Suprapubic skin (tissue), 4 donors: ENCODE data around the gene HIRA. TPM values are rescaled to one million over a fixed set of nuclear protein-coding genes. Genes with fewer than 3 reads are reported as not detected.
"Not testable (repeated sequence)": the region's sequence is repeated elsewhere in the genome, so short reads cannot be mapped to it uniquely, and the experiment has no call there.

Source experiments
- DNase-seq, 2 donors: peaks; one replicate each; pipeline ENCODE4 v3.0.0-alpha.2; 2019; ENCODE audit warnings: low spot score in 2 of 2
- H3K27ac ChIP-seq: fragments of 200-600 bp; sonication (generic); one replicate; pipeline ENCODE4 v1.5.1; 2019
- H3K27me3 ChIP-seq: fragments of 200-600 bp; sonication (generic); one replicate; pipeline ENCODE4 v1.5.1; 2019
- H3K36me3 ChIP-seq: fragments of 200-600 bp; sonication (generic); one replicate; pipeline ENCODE4 v1.5.1; 2019
- H3K4me1 ChIP-seq: fragments of 200-600 bp; sonication (generic); one replicate; pipeline ENCODE4 v1.5.1; 2019
- H3K4me3 ChIP-seq: fragments of 200-600 bp; sonication (generic); one replicate; pipeline ENCODE4 v1.5.1; 2019; ENCODE audit warnings: mild to moderate bottlenecking
- H3K9me3 ChIP-seq: fragments of 200-600 bp; sonication (generic); one replicate; pipeline ENCODE4 v1.5.1; 2019
- CTCF ChIP-seq, 2 donors: fragments of 200-600 bp in 1 of 2; fragments of 450-650 bp in 1 of 2; sonication (generic) in 1 of 2; IDR thresholded peaks; one replicate each; pipeline ENCODE4 v1.5.1; 2016 to 2019; ENCODE audit warnings: antibody characterized with exemption in 2 of 2, mild to moderate bottlenecking in 1 of 2, moderate library complexity in 1 of 2
- EP300 ChIP-seq: sonication (generic); formaldehyde crosslinking; IDR thresholded peaks from one replicate; pipeline ENCODE4 v1.6.1; 2017; ENCODE audit warnings: antibody characterized with exemption
- POLR2A ChIP-seq, 2 donors: fragments of 450-650 bp; IDR thresholded peaks; one replicate each; pipeline ENCODE4 v1.6.1; 2017; ENCODE audit warnings: antibody characterized with exemption in 2 of 2, mild to moderate bottlenecking in 2 of 2, moderate library complexity in 2 of 2
- POLR2AphosphoS5 ChIP-seq, 3 donors: sonication (generic); formaldehyde crosslinking; IDR thresholded peaks; one replicate each; pipeline ENCODE4 v1.6.1; 2017; ENCODE audit warnings: antibody characterized with exemption in 3 of 3
- WGBS: methylation state at CpG from one replicate; pipeline ENCODE4 v1.1.5; 2018; 5-methylcytosine and 5-hydroxymethylcytosine counted together
- total RNA-seq, 4 donors: library from RNA; depleted of rRNA; stranded (reverse); fragments of >200 nt; gene quantifications; one replicate each; pipeline ENCODE4 v1.1.0, GENCODE V29; 2016

Gene HIRA
- total RNA-seq, 4 donors from 2014 or later = 17.7 to 25.1 (median 22.5) TPM

- H3K27me3 ChIP-seq = no peaks in the 10 kb centered on the region
- H3K9me3 ChIP-seq = no peaks in the 10 kb centered on the region
- WGBS = 57% methylated on average over 2 of the region's 2 CpGs
- no peak for DNase-seq
- H3K4me3 ChIP-seq = no peak overlapping the region
- H3K27ac ChIP-seq = no peak overlapping the region
- TF ChIP-seq POLR2A (IDR thresholded peaks at IDR 0.05) (no peak), POLR2AphosphoS5 (IDR thresholded peaks at IDR 0.05) (no peak), CTCF (IDR thresholded peaks at IDR 0.05) (no peak), EP300 (no peak)
- peaks cover 30% of the 10 kb centered on the region for H3K4me1 ChIP-seq
- H3K36me3 ChIP-seq = peaks cover 32% of the 10 kb centered on the region
Measured at GRCh38 chr22:19449422-19449767, 17.9 kb upstream of the HIRA start.

DNA sequence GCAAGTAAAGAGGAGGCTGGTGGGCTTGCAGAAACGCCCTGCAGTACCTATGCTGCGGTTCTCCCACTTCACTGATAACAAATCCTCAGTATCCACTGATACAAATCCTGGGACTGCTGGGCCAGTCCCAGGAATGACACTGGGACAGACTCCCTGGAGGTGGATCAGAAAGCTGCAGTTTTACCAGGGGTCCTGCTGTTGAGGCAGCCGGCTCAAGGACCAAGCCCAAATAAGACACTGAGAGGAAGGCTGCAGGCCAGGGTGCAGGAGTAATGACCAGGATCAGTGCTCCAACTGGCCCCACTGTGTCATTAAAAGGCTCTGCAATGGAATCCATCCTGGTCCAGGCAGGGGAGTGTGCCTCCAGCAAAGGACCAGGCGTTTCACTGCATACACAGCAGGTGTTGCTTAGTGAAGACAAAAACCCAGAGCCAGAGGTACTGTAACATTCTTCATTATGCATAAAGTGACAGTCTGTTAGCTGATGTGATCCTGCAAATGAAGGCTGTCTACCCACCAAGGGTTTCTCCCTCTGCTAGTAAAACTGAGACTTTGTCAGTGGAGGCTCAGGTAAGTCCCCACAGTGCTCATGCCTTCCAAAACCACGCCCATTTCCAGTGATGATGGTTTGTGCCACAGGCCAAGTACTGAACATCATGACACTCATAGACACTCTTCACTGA, 17.3 kb upstream of the HIRA start:
- H3K27ac ChIP-seq = no peak overlapping the region
- DNase-seq = no peak

GRCh38 chr22:19448076-19448607, 16.6 kb upstream of the HIRA start:
- H3K27me3 ChIP-seq = no peaks in the 10 kb centered on the region
- H3K27ac ChIP-seq = peak overlapping the region; percentile 93
- no peak for DNase-seq
- peaks cover 30% of the 10 kb centered on the region for H3K4me1 ChIP-seq
- 15% methylated on average over 11 of the region's 14 CpGs for WGBS
- H3K4me3 ChIP-seq = peak overlapping the region; percentile 67
- H3K9me3 ChIP-seq = no peaks in the 10 kb centered on the region
- no peak for TF ChIP-seq POLR2A (IDR thresholded peaks at IDR 0.05)
- peaks cover 32% of the 10 kb centered on the region for H3K36me3 ChIP-seq

More for the DNA sequence above, 17.3 kb upstream of the HIRA start:
- Histone ChIP-seq H3K27me3 (no peaks in the 10 kb centered on the region), H3K9me3 (no peaks in the 10 kb centered on the region), H3K4me3 (no peak overlapping the region), H3K4me1 (peaks cover 30% of the 10 kb centered on the region), H3K36me3 (peaks cover 32% of the 10 kb centered on the region)
- 60% methylated on average over 4 of the region's 5 CpGs for WGBS
- TF ChIP-seq POLR2AphosphoS5 (IDR thresholded peaks at IDR 0.05) (no peak), CTCF (IDR thresholded peaks at IDR 0.05) (no peak), EP300 (no peak), POLR2A (IDR thresholded peaks at IDR 0.05) (no peak)

GRCh38 chr22:19447330-19448075, 16.0 kb upstream of the HIRA start, which contains the start of gene C22orf39:
TSS of gene C22orf39 (minus strand) at chr22:19447711. CDS start at chr22:19447688, 23 bp downstream.
- peaks cover 30% of the 10 kb centered on the region for H3K4me1 ChIP-seq
- H3K36me3 ChIP-seq = peaks cover 26% of the 10 kb centered on the region
- H3K27ac ChIP-seq = peak within 1 kb of the TSS; percentile 93
- WGBS = 0% methylated on average over 46 of the region's 92 CpGs
- peak within 1 kb of the TSS; percentile 67 for H3K4me3 ChIP-seq
- no peaks in the 10 kb centered on the region for H3K27me3 ChIP-seq
- DNase-seq = peak; percentile 94
- TF ChIP-seq POLR2AphosphoS5 (IDR thresholded peaks at IDR 0.05) = peak in 1 of 3 donors; percentile 1
- peak in 1 of 2 donors; percentile 65 for TF ChIP-seq POLR2A (IDR thresholded peaks at IDR 0.05)
- no peak for TF ChIP-seq CTCF (IDR thresholded peaks at IDR 0.05)
- no peak for TF ChIP-seq EP300
- H3K9me3 ChIP-seq = no peaks in the 10 kb centered on the region

- WGBS = 16% methylated on average over 22 of the region's 22 CpGs
- no peaks in the 10 kb centered on the region for H3K9me3 ChIP-seq
- peaks cover 27% of the 10 kb centered on the region for H3K36me3 ChIP-seq
- peak overlapping the region; percentile 67 for H3K4me3 ChIP-seq
- H3K4me1 ChIP-seq = peaks cover 30% of the 10 kb centered on the region
- H3K27ac ChIP-seq = peak overlapping the region; percentile 93
- no peaks in the 10 kb centered on the region for H3K27me3 ChIP-seq
- DNase-seq = no peak
- TF ChIP-seq POLR2AphosphoS5 (IDR thresholded peaks at IDR 0.05) = no peak
- no peak for TF ChIP-seq POLR2A (IDR thresholded peaks at IDR 0.05)
- TF ChIP-seq EP300 = no peak
- TF ChIP-seq CTCF (IDR thresholded peaks at IDR 0.05) = no peak
Measured at GRCh38 chr22:19446603-19447329, 15.2 kb upstream of the HIRA start.

- H3K4me3 ChIP-seq, H3K9me3 ChIP-seq, DNase-seq, H3K27me3 ChIP-seq, H3K27ac ChIP-seq: not testable (repeated sequence)
- Histone ChIP-seq H3K36me3 (peaks cover 22% of the 10 kb centered on the region), H3K4me1 (peaks cover 30% of the 10 kb centered on the region)
- WGBS = 91% methylated on average over 9 of the region's 9 CpGs
Measured at GRCh38 chr22:19445279-19445982, 13.9 kb upstream of the HIRA start.
